ENCODE data around the gene MEGF11.
"Not testable (repeated sequence)": the region's sequence is repeated elsewhere in the genome, so short reads cannot be mapped to it uniquely, and the experiment has no call there.

DNA sequence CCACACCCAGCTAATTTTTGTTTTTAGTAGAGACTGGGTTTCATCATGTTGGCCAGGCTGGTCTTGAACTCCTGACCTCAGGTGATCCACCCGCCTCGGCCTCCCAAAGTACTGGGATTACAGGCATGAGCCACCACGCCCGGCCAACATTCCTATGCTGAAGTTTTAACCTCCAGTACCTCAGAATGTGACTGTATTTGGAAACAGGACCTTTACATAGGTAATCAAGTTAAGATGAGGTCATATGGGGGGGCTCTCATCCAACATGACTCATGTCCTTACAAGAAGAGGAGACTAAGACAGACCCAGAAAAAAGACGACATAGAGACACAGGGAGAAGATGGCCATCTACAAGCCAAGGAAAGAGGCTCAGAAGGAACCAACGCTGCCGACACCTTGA is 277.4 kb downstream of the MEGF11 start:
- TF ChIP-seq, protein P1, sequence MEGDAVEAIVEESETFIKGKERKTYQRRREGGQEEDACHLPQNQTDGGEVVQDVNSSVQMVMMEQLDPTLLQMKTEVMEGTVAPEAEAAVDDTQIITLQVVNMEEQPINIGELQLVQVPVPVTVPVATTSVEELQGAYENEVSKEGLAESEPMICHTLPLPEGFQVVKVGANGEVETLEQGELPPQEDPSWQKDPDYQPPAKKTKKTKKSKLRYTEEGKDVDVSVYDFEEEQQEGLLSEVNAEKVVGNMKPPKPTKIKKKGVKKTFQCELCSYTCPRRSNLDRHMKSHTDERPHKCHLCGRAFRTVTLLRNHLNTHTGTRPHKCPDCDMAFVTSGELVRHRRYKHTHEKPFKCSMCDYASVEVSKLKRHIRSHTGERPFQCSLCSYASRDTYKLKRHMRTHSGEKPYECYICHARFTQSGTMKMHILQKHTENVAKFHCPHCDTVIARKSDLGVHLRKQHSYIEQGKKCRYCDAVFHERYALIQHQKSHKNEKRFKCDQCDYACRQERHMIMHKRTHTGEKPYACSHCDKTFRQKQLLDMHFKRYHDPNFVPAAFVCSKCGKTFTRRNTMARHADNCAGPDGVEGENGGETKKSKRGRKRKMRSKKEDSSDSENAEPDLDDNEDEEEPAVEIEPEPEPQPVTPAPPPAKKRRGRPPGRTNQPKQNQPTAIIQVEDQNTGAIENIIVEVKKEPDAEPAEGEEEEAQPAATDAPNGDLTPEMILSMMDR (IDR thresholded peaks at IDR 0.05) = not testable (repeated sequence)
- not testable (repeated sequence) for TF ChIP-seq POLR2A (IDR thresholded peaks at IDR 0.05)

Data from right lobe of liver (tissue), 4 donors.